ENCODE results near the gene PCDH18.

- no peak for TF ChIP-seq CTCF (conservative IDR thresholded peaks at IDR 0.05 in 1 of 2, IDR thresholded peaks at IDR 0.05 in 1 of 2; ENCODE audit: extremely low read depth in 1 of 2, insufficient read depth in 1 of 2, low read depth in 1 of 2, low read length in 2 of 2)
- no peak for TF ChIP-seq EZH2 (IDR thresholded peaks at IDR 0.05; ENCODE audit: borderline replicate concordance, low read length)
Observed at GRCh38 chr4:137545461-137545861, 13.2 kb upstream of the PCDH18 start.
